ENCODE data around the gene HECTD2. TPM values are rescaled to one million over a fixed set of nuclear protein-coding genes. Genes with fewer than 3 reads are reported as not detected.

HECTD2 gene
- total RNA-seq, 1 experiment from 2014 or later, result 11.5 TPM

- POLR2A ChIA-PET, result no interaction called here
- in situ Hi-C loops (cut with HindIII; ENCODE audit: low pct_unique_long_range_greater_than_20kb, low sequenced_read_pairs) (no loop called here), intact Hi-C loops (cut with micrococcal nuclease; ENCODE audit: unreplicated experiment) (no loop called here)
- no peak overlapping the region for H3K4me3 ChIP-seq (ENCODE audit: low read depth in 2 of 2, low read length in 2 of 2)
- CTCF ChIA-PET, result no interaction called here
- no peak overlapping the region for H3K27ac ChIP-seq (ENCODE audit: low read length)
- DNase-seq (ENCODE audit: low read depth, low spot score) (no peak), ATAC-seq (no peak)
- H3K9me3 ChIP-seq (ENCODE audit: control insufficient read depth, insufficient read depth, low read depth, low read length), result no peaks in the 10 kb centered on the region; the same call in 1 of the 2 replicates
- TF ChIP-seq CTCF (IDR thresholded peaks at IDR 0.05), result no peak
- no peak for TF ChIP-seq POLR2AphosphoS5 (IDR thresholded peaks at IDR 0.05; ENCODE audit: low read depth, low read length)
- TF ChIP-seq REST (IDR thresholded peaks at IDR 0.05; ENCODE audit: insufficient read depth in 1 of 2, low read depth in 2 of 2, low read length in 1 of 2), result no peak
- TF ChIP-seq TCF7L2 (IDR thresholded peaks at IDR 0.05; ENCODE audit: low read depth, low read length), result no peak
- TF ChIP-seq SIN3A (IDR thresholded peaks at IDR 0.05; ENCODE audit: borderline replicate concordance, insufficient read depth, low read depth, low read length), result no peak
- no peaks in the 10 kb centered on the region for H3K36me3 ChIP-seq (ENCODE audit: control insufficient read depth, insufficient read depth, low read length)
- BruUV-seq (replicated peaks), result no TSS peak
- no peaks in the 10 kb centered on the region; the same call in 1 of the 2 replicates for H3K27me3 ChIP-seq (ENCODE audit: control insufficient read depth, insufficient read depth, low read length)
- H3K4me1 ChIP-seq (ENCODE audit: control insufficient read depth, insufficient read depth, low read length), result no peaks in the 10 kb centered on the region; the same call in 1 of the 2 replicates
Observed at GRCh38 chr10:91540733-91541132, 130.6 kb downstream of the HECTD2 start.

GRCh38 chr10:91541481-91541880 lies 131.3 kb downstream of the HECTD2 start:
- POLR2A ChIA-PET, result no interaction called here
- ATAC-seq, result no peak
- in situ Hi-C loops (cut with HindIII; ENCODE audit: low pct_unique_long_range_greater_than_20kb, low sequenced_read_pairs) (no loop called here), intact Hi-C loops (cut with micrococcal nuclease; ENCODE audit: unreplicated experiment) (no loop called here)
- Histone ChIP-seq H3K4me1 (ENCODE audit: control insufficient read depth, insufficient read depth, low read length) (no peaks in the 10 kb centered on the region; the same call in 1 of the 2 replicates), H3K9me3 (ENCODE audit: control insufficient read depth, insufficient read depth, low read depth, low read length) (no peaks in the 10 kb centered on the region; the same call in 1 of the 2 replicates), H3K36me3 (ENCODE audit: control insufficient read depth, insufficient read depth, low read length) (no peaks in the 10 kb centered on the region), H3K27ac (ENCODE audit: low read length) (no peak overlapping the region), H3K27me3 (ENCODE audit: control insufficient read depth, insufficient read depth, low read length) (no peaks in the 10 kb centered on the region; the same call in 1 of the 2 replicates), H3K4me3 (ENCODE audit: low read depth in 2 of 2, low read length in 2 of 2) (no peak overlapping the region)
- no peak for DNase-seq (ENCODE audit: low read depth, low spot score)
- BruUV-seq (replicated peaks), result no TSS peak
- no peak for TF ChIP-seq POLR2AphosphoS5 (IDR thresholded peaks at IDR 0.05; ENCODE audit: low read depth, low read length)
- no peak for TF ChIP-seq REST (IDR thresholded peaks at IDR 0.05; ENCODE audit: insufficient read depth in 1 of 2, low read depth in 2 of 2, low read length in 1 of 2)
- TF ChIP-seq SIN3A (IDR thresholded peaks at IDR 0.05; ENCODE audit: borderline replicate concordance, insufficient read depth, low read depth, low read length), result no peak
- no peak for TF ChIP-seq CTCF (IDR thresholded peaks at IDR 0.05)
- TF ChIP-seq TCF7L2 (IDR thresholded peaks at IDR 0.05; ENCODE audit: low read depth, low read length), result no peak
- CTCF ChIA-PET, result interaction anchor here (0.6 kb wide), 1 partner anchor 1591 kb away, joined by 3 read pairs; no protein-coding TSS in a partner anchor
